RKO (cell line): ENCODE data around the gene ZNF333.
A peak's percentile ranks its signal among the peaks of the same experiment; 100 is the strongest.
"Not testable (repeated sequence)": the region's sequence is repeated elsewhere in the genome, so short reads cannot be mapped to it uniquely, and the experiment has no call there.

ENCODE experiments used
- DNase-seq: peaks from one replicate; pipeline ENCODE4 v3.0.0-alpha.2; 2016; ENCODE audit warnings: low spot score

The ZNF333 gene

GRCh38 chr19:14699641-14700040, 9.8 kb downstream of the ZNF333 start:
- no peak for DNase-seq

- no peak for DNase-seq
These were observed 11.0 kb downstream of the ZNF333 start for GRCh38 chr19:14700711-14701375.

- DNase-seq: no peak
These were observed 14.0 kb downstream of the ZNF333 start for GRCh38 chr19:14703833-14704232.

- no peak for DNase-seq
These were observed 14.6 kb downstream of the ZNF333 start for GRCh38 chr19:14704450-14704849.

GRCh38 chr19:14715841-14716240, 26.0 kb downstream of the ZNF333 start:
- DNase-seq: no peak

GRCh38 chr19:14718522-14719116, 28.8 kb downstream of the ZNF333 start:
- DNase-seq: no peak

GRCh38 chr19:14719162-14719561, 29.3 kb downstream of the ZNF333 start:
- no peak for DNase-seq

- DNase-seq: no peak
These were observed 32.3 kb downstream of the ZNF333 start for GRCh38 chr19:14722127-14722526.

- DNase-seq: no peak
These were observed 38.7 kb downstream of the ZNF333 start for GRCh38 chr19:14728595-14728994.

- peak; percentile 41 for DNase-seq
These were observed 41.4 kb downstream of the ZNF333 start for GRCh38 chr19:14731200-14731599.

GRCh38 chr19:14732510-14732909, 42.7 kb downstream of the ZNF333 start:
- DNase-seq: no peak

GRCh38 chr19:14733574-14733973, 43.7 kb downstream of the ZNF333 start:
- no peak for DNase-seq

GRCh38 chr19:14735915-14736314, 46.1 kb downstream of the ZNF333 start:
- DNase-seq: no peak

GRCh38 chr19:14746886-14747285, 57.0 kb downstream of the ZNF333 start:
- no peak for DNase-seq

- no peak for DNase-seq
These were observed 58.8 kb downstream of the ZNF333 start for GRCh38 chr19:14748601-14749000.

GRCh38 chr19:14758816-14759215, 69.0 kb downstream of the ZNF333 start:
- DNase-seq: no peak

- no peak for DNase-seq
These were observed 71.8 kb downstream of the ZNF333 start for GRCh38 chr19:14761607-14762006.

GRCh38 chr19:14762111-14762510, 72.3 kb downstream of the ZNF333 start:
- no peak for DNase-seq

- DNase-seq: no peak
These were observed 73.8 kb downstream of the ZNF333 start for GRCh38 chr19:14763497-14764145.

GRCh38 chr19:14764401-14764800, 74.6 kb downstream of the ZNF333 start:
- no peak for DNase-seq

- DNase-seq: not testable (repeated sequence)
These were observed 75.6 kb downstream of the ZNF333 start for GRCh38 chr19:14765403-14765802.

GRCh38 chr19:14765841-14766240, 76.0 kb downstream of the ZNF333 start:
- not testable (repeated sequence) for DNase-seq

- DNase-seq: no peak
These were observed 77.7 kb downstream of the ZNF333 start for GRCh38 chr19:14767466-14767971.
